UCSD-AML1 (cell line): Measurements from ENCODE around the gene LAMTOR3.
"Not testable (repeated sequence)": the region's sequence is repeated elsewhere in the genome, so short reads cannot be mapped to it uniquely, and the experiment has no call there.

Experiments
- DNase-seq: peaks from one replicate; lab custom pipeline; 2025; ENCODE audit not compliant: unreplicated experiment; lab: John Stamatoyannopoulos, UW

Gene LAMTOR3

GRCh38 chr4:99832758-99833157 is 61.5 kb downstream of the LAMTOR3 start:
- DNase-seq: no peak

DNA sequence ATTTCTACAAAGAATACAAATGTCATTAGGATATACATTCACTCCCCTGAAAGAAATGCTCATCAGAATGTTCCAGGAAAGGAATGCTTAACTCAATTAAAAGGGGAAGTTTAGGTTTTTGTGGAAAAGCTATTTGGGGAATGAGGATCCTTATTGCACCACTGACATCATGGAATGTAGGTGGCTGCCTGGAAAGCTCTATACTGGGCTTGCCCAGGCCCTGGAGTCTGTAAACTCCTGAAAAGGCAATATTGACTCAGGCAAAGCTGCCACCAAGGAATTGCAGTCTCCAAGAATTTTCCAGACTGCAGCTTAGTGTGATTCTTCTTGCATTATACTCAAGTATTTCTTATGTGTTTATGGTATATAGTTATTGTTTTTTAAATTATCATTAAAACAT is 61.9 kb downstream of the LAMTOR3 start:
- no peak for DNase-seq

DNA sequence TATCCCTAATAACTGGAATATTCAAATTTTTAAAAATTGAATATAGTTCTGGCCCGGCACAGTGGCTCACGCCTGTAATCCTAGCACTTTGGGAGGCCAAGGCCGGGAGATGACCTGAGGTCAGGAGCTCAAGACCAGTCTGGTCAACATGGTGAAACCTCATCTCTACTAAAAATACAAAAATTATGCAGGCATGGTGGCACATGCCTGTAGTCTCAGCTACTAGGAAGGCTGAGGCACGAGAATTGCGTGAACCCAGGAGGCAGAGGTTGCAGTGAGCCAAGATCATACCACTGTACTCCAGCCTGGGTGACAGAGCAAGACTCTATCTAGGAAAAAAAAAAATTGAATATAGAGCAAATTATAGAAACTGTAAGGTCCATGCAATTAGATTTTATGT is 64.2 kb downstream of the LAMTOR3 start:
- DNase-seq: not testable (repeated sequence)

- DNase-seq: no peak
Observed at GRCh38 chr4:99828477-99828876, 65.8 kb downstream of the LAMTOR3 start.
